ENCODE measurements around the gene TSPAN12. TPM values are rescaled to one million over a fixed set of nuclear protein-coding genes. Genes with fewer than 3 reads are reported as not detected.

Gene TSPAN12
- total RNA-seq, 1 donor from 2014 or later: 13.0 TPM

GRCh38 chr7:120877701-120878100 lies 19.8 kb upstream of the TSPAN12 start:
- Histone ChIP-seq H3K4me2 (ENCODE audit: low read length) (no peak overlapping the region), H3K27me3 (ENCODE audit: insufficient read depth, low read length) (peaks cover 3% of the 10 kb centered on the region), H3K4me3 (ENCODE audit: insufficient read depth, low read depth, low read length) (no peak overlapping the region), H3K79me2 (ENCODE audit: insufficient read depth, low read length) (no peaks in the 10 kb centered on the region), H2AFZ (ENCODE audit: low read depth, low read length) (no peak overlapping the region), H3K27ac (ENCODE audit: low read depth, low read length) (no peak overlapping the region), H3K9me3 (ENCODE audit: insufficient read depth, low read depth, low read length) (no peaks in the 10 kb centered on the region), H3K9ac (ENCODE audit: low read length) (no peak overlapping the region), H3K36me3 (ENCODE audit: insufficient read depth, low read length) (no peaks in the 10 kb centered on the region), H4K20me1 (ENCODE audit: insufficient read depth, low read length) (no peaks in the 10 kb centered on the region), H3K4me1 (ENCODE audit: insufficient read depth, low read length) (peaks cover 4% of the 10 kb centered on the region)
- Mint-ChIP-seq H3K36me3 (ENCODE audit: low read depth, unreplicated experiment) (no peaks in the 10 kb centered on the region), H3K4me3 (ENCODE audit: unreplicated experiment) (no peak overlapping the region), H3K27me3 (ENCODE audit: low read depth, unreplicated experiment) (no peaks in the 10 kb centered on the region), H3K27ac (ENCODE audit: unreplicated experiment) (no peak overlapping the region), H3K9me3 (ENCODE audit: unreplicated experiment) (no peaks in the 10 kb centered on the region), H3K4me1 (ENCODE audit: low read depth, unreplicated experiment) (peaks cover 3% of the 10 kb centered on the region)
- no peak for DNase-seq (ENCODE audit: low read depth)
- no peak for TF ChIP-seq CTCF (IDR thresholded peaks at IDR 0.05; ENCODE audit: insufficient read depth, low read depth, low read length)
- no peak for TF ChIP-seq EZH2 (IDR thresholded peaks at IDR 0.05; ENCODE audit: insufficient read depth, low read length)
- no peak for FAIRE-seq

GRCh38 chr7:120876922-120877321 lies 19.0 kb upstream of the TSPAN12 start:
- H3K4me3 ChIP-seq (ENCODE audit: insufficient read depth, low read depth, low read length): no peak overlapping the region
- no peak overlapping the region for H3K27ac ChIP-seq (ENCODE audit: low read depth, low read length)
- TF ChIP-seq CTCF (IDR thresholded peaks at IDR 0.05; ENCODE audit: insufficient read depth, low read depth, low read length): no peak
- TF ChIP-seq EZH2 (IDR thresholded peaks at IDR 0.05; ENCODE audit: insufficient read depth, low read length): no peak
- Mint-ChIP-seq H3K4me1 (ENCODE audit: low read depth, unreplicated experiment) (peaks cover 3% of the 10 kb centered on the region), H3K27me3 (ENCODE audit: low read depth, unreplicated experiment) (no peaks in the 10 kb centered on the region), H3K4me3 (ENCODE audit: unreplicated experiment) (no peak overlapping the region), H3K9me3 (ENCODE audit: unreplicated experiment) (no peaks in the 10 kb centered on the region), H3K36me3 (ENCODE audit: low read depth, unreplicated experiment) (no peaks in the 10 kb centered on the region), H3K27ac (ENCODE audit: unreplicated experiment) (no peak overlapping the region)
- no peaks in the 10 kb centered on the region for H4K20me1 ChIP-seq (ENCODE audit: insufficient read depth, low read length)
- H3K79me2 ChIP-seq (ENCODE audit: insufficient read depth, low read length): no peaks in the 10 kb centered on the region
- no peak for FAIRE-seq
- H3K4me2 ChIP-seq (ENCODE audit: low read length): no peak overlapping the region
- H3K36me3 ChIP-seq (ENCODE audit: insufficient read depth, low read length): no peaks in the 10 kb centered on the region
- no peaks in the 10 kb centered on the region for H3K9me3 ChIP-seq (ENCODE audit: insufficient read depth, low read depth, low read length)
- DNase-seq (ENCODE audit: low read depth): no peak
- H2AFZ ChIP-seq (ENCODE audit: low read depth, low read length): no peak overlapping the region
- peaks cover 4% of the 10 kb centered on the region for H3K4me1 ChIP-seq (ENCODE audit: insufficient read depth, low read length)
- H3K27me3 ChIP-seq (ENCODE audit: insufficient read depth, low read length): peaks cover 3% of the 10 kb centered on the region
- H3K9ac ChIP-seq (ENCODE audit: low read length): no peak overlapping the region

DNA sequence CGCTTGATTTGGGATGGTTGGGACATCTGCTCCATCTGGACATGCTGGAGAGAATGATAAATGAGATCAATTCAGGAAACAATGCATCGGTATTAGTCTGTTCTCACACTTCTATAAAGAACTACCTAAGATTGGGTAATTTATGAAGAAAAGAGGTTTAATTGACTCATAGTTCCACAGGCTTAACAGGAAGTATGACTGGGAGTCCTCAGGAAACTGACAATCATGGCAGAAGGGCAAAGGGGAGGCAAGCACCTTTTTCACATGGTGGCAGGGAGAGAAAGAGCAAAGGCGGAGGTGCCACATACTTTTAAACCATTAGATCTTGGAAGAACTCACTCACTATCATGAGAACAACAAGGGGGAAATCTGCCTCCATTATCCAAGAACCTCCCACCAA lies 16.8 kb upstream of the TSPAN12 start:
- no peaks in the 10 kb centered on the region for H3K36me3 Mint-ChIP-seq (ENCODE audit: low read depth, unreplicated experiment)
- H3K79me2 ChIP-seq (ENCODE audit: insufficient read depth, low read length): no peaks in the 10 kb centered on the region
- H3K27ac Mint-ChIP-seq (ENCODE audit: unreplicated experiment): no peak overlapping the region
- no peaks in the 10 kb centered on the region for H3K27me3 Mint-ChIP-seq (ENCODE audit: low read depth, unreplicated experiment)
- H3K4me1 ChIP-seq (ENCODE audit: insufficient read depth, low read length): peaks cover 4% of the 10 kb centered on the region
- H3K9ac ChIP-seq (ENCODE audit: low read length): no peak overlapping the region
- H3K4me1 Mint-ChIP-seq (ENCODE audit: low read depth, unreplicated experiment): peaks cover 3% of the 10 kb centered on the region
- H3K4me2 ChIP-seq (ENCODE audit: low read length): no peak overlapping the region
- H3K9me3 ChIP-seq (ENCODE audit: insufficient read depth, low read depth, low read length): no peaks in the 10 kb centered on the region
- no peak overlapping the region for H3K27ac ChIP-seq (ENCODE audit: low read depth, low read length)
- H3K27me3 ChIP-seq (ENCODE audit: insufficient read depth, low read length): peaks cover 3% of the 10 kb centered on the region
- no peak overlapping the region for H3K4me3 ChIP-seq (ENCODE audit: insufficient read depth, low read depth, low read length)
- FAIRE-seq (no peak), DNase-seq (ENCODE audit: low read depth) (no peak)
- H3K4me3 Mint-ChIP-seq (ENCODE audit: unreplicated experiment): no peak overlapping the region
- TF ChIP-seq EZH2 (IDR thresholded peaks at IDR 0.05; ENCODE audit: insufficient read depth, low read length): no peak
- TF ChIP-seq CTCF (IDR thresholded peaks at IDR 0.05; ENCODE audit: insufficient read depth, low read depth, low read length): no peak
- H4K20me1 ChIP-seq (ENCODE audit: insufficient read depth, low read length): no peaks in the 10 kb centered on the region
- no peaks in the 10 kb centered on the region for H3K36me3 ChIP-seq (ENCODE audit: insufficient read depth, low read length)
- no peaks in the 10 kb centered on the region for H3K9me3 Mint-ChIP-seq (ENCODE audit: unreplicated experiment)
- H2AFZ ChIP-seq (ENCODE audit: low read depth, low read length): no peak overlapping the region

All from astrocyte (in vitro differentiated cells and primary cell).